GM19099 (cell line): ENCODE measurements around the gene DNAJC4.

ENCODE experiments used
- POLR2A ChIP-seq: IDR thresholded peaks from 3 replicates; pipeline ENCODE4 v1.6.1; 2011; ENCODE audit warnings: low read depth; ENCODE audit not compliant: insufficient read length; ENCODE audit errors: extremely low read depth

DNAJC4 gene

GRCh38 chr11:64263021-64263946 is 32.9 kb downstream of the DNAJC4 start:
- TF ChIP-seq POLR2A = no peak

GRCh38 chr11:64263947-64264317 is 33.6 kb downstream of the DNAJC4 start:
- no peak for TF ChIP-seq POLR2A

DNA sequence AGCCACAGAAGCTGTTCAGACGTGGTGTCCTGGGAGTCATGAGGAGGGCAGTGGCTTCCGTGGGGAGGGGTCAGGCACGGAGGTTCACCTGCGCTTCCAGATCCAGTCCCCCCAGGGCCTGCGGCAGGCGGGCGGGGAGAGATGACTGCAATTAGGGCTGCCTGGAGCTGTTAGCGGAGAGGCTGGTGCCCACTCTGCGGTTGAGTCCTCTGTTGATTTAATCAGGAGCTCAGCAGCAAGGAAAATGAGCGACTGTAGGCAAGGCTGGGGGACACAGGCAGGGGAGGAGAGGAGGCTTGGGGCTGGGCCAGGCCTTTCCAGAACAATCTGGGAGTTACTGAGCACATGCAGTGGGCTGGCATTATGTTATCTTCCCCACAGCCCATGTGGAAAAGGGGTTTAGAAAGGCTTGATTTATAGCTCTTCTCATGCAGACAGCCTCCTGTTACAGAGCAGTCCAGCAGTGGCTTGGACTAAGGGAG is 34.1 kb downstream of the DNAJC4 start:
- no peak for TF ChIP-seq POLR2A

DNA sequence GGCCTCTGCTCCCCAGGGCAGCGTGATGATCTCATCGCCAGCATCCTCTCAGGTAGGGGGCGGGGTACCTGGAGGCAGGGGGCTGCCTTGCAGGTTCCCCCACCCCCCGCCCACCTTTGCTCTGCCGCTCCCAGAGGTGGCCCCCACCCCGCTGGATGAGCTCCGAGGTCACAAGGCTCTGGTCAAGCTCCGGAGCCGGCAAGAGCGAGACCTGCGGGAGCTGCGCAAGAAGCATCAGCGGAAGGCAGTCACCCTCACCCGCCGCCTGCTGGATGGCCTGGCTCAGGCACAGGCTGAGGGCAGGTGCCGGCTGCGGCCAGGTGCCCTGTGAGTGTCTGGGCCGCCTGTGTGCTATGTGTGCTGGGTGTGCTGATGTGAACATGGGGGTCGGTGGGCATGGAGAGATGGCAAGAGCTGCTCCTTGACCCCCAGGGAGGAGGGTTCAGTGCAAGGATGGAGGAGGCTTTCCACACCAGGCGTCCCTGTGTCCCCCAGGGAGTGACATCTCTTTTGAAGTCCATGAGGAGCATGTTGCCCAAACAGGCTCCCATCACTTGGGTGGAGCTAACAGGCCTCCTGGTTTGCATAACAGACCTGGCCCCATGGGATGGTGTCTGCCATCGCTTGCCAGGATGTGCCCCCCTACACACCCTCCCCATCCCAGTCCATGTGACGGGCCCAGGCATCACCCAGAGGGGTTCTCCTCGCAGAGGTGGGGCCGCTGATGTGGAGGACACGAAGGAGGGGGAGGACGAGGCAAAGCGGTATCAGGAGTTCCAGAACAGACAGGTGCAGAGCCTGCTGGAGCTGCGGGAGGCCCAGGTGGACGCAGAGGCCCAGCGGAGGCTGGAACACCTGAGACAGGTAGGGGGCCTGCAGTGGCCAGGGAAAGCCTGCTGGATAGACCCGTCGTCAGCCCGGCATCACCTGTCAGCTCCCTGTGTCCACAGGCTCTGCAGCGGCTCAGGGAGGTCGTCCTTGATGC is 35.1 kb downstream of the DNAJC4 start:
- no peak for TF ChIP-seq POLR2A

DNA sequence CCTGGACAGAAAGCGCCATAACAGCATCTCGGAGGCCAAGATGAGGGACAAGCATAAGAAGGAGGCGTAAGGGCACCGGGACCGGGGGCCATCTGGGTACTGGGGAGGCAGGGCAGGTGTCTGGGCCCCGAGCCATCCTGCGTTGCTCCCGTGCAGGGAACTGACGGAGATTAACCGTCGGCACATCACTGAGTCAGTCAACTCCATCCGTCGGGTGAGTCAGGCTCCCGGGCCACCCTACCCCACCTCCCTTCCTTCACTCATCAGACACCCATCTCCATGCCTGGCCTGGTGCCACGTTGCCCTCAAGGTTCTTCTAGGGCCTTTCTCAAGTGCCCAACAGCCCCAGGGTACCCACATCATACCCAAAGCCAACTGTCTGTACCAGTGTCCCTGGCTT is 36.0 kb downstream of the DNAJC4 start:
- no peak for TF ChIP-seq POLR2A

DNA sequence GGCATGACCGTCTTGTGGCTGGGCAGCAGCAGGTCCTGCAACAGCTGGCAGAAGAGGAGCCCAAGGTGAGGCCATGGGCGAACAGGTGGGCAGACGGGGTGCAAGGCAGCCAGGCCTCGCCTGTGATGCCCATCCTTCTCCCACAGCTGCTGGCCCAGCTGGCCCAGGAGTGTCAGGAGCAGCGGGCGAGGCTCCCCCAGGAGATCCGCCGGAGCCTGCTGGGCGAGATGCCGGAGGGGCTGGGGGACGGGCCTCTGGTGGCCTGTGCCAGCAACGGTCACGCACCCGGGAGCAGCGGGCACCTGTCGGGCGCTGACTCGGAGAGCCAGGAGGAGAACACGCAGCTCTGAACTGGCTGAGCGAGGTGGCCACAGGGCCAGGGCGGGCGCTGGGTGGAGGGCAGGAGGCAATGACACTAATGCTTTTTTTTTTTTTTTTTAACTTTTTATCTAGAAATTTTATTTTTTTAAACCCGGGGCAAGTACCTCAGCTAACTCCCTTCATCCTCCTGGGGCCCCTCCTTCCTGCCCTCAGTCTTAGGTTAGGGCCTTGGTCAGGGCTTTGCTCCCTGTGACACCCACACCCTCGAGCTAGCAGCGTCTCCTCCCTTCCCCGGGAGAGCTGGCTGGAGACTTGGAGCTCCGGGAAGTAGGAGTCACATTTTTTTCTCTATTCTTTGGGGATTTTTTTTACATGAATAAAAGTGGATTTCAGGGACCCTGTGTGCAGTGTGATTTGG is 37.0 kb downstream of the DNAJC4 start:
- no peak for TF ChIP-seq POLR2A

GRCh38 chr11:64268025-64268892 is 37.9 kb downstream of the DNAJC4 start:
- no peak for TF ChIP-seq POLR2A

DNA sequence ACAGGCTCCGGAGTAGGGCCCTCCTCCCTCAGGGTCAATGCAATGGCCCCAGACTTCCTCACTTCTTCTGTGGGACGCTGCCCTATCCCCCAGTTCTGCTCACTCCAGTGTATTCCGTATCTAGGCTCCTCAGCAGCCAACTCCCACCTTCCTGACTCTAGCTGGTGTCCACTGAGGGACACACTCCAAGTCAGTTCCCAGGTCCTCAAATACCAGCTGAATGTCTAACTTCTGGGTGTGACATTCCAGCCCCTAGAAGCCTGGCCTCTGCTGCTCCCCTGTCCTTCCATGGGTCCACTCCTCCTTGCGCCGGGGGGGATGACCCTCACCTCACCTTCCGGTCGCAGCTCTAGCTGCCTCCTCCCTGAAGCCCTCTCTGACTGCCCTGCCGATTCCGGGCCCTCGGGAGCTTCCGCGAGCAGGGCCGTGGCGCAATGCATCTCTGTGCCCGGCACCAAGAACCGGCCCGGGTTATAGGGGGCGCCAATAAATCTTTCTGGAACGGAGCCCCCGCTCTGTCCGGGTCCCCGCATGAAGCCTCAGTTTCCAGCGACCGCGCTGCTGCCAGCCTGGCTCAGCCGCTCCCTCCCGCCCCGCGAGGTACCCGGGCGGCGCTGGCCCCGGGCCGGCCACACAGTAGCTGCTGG is 38.7 kb downstream of the DNAJC4 start:
- TF ChIP-seq POLR2A = no peak

GRCh38 chr11:64269540-64270220 is 39.3 kb downstream of the DNAJC4 start:
- TF ChIP-seq POLR2A = peak; percentile 63

DNA sequence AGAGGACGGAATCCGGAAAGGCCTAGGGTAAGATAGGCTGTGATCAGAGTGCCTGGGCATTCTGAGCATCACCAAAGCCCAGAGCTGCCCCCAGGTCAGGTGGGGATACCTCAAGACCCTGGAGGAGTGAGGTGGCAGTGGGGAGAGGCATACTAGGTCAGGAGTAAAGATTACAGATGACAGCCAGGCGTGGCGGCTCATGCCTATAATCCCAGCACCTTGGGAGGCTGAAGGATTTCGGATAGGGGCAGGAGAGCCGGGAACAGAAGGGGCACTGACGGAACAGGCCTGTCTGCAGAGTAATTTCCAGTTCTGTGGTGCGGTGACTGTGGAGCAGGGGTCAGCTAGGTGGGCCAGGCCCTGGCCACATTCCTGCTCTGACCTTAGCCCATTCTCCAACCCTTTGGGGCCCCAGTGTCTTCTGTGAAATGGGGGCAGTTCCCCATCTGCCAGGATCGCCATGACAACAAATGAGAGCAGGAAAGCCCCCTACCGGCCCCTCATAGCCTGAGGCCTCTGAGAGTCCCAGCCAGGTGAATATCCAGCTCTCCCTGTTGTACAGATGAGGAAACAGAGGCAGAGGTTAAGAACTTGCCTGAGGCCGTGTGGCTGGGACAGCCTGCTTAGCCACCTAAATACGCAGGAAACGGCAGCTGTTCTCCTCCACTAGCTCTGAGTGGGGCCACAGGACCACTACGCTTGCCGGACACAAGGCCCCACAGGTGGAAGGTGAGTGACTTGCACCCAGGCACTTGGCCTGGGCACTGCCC is 44.9 kb downstream of the DNAJC4 start:
- no peak for TF ChIP-seq POLR2A

GRCh38 chr11:64275841-64276240 is 45.5 kb downstream of the DNAJC4 start:
- no peak for TF ChIP-seq POLR2A
